HEK293 (cell line): ENCODE results near the gene IL15RA.

Experiments
- AEBP2 ChIP-seq: fragments of 450-650 bp; formaldehyde crosslinking; IDR thresholded peaks from 2 replicates; pipeline ENCODE4 v1.5.1; 2016; ENCODE audit warnings: missing biosample characterization, missing genetic modification characterization, borderline replicate concordance
- GLI4 ChIP-seq: fragments of 450-650 bp; formaldehyde crosslinking; IDR thresholded peaks from 2 replicates; pipeline ENCODE4 v1.5.1; 2016; ENCODE audit warnings: missing biosample characterization, missing genetic modification characterization
- HOXA7 ChIP-seq: sonication (generic); formaldehyde crosslinking; IDR thresholded peaks from 2 replicates; pipeline ENCODE4 v1.8.1; 2022; ENCODE audit warnings: missing genetic modification reagents, borderline replicate concordance
- PBX3 ChIP-seq: sonication (generic); formaldehyde crosslinking; IDR thresholded peaks from 2 replicates; pipeline ENCODE4 v1.8.1; 2022; ENCODE audit warnings: mild to moderate bottlenecking, moderate library complexity, missing genetic modification reagents
- REST ChIP-seq: fragments of 450-650 bp; formaldehyde crosslinking; IDR thresholded peaks from 2 replicates; pipeline ENCODE4 v1.5.1; 2016; ENCODE audit warnings: missing biosample characterization, missing genetic modification characterization
- ZBTB17 ChIP-seq: fragments of 450-650 bp; formaldehyde crosslinking; IDR thresholded peaks from 2 replicates; pipeline ENCODE4 v1.5.1; 2016; ENCODE audit warnings: missing biosample characterization, missing genetic modification characterization
- ZNF184 ChIP-seq: fragments of 450-650 bp; IDR thresholded peaks from 2 replicates; pipeline ENCODE4 v1.5.1; 2018; ENCODE audit warnings: missing biosample characterization, mild to moderate bottlenecking, missing genetic modification characterization
- ZNF274 ChIP-seq, 2 experiments: fragments of 200-500 bp in 1 of 2; fragments of 450-650 bp in 1 of 2; sonication (Bioruptor generic) in 1 of 2; formaldehyde crosslinking in 1 of 2; IDR thresholded peaks; 2 replicates each; pipeline versions ENCODE4 v1.5.1 to v1.6.1; 2014 to 2016; ENCODE audit warnings: borderline replicate concordance in 1 of 2, inconsistent platforms in 1 of 2, low read length in 1 of 2, missing biosample characterization in 1 of 2, missing genetic modification characterization in 1 of 2

- TF ChIP-seq ZBTB17 (no peak), PBX3 (CRISPR knock-in tag) (no peak), ZNF274 (IDR thresholded peaks at IDR 0.05; ENCODE audit: low read length) (no peak), ZNF274 (tag by site-specific recombination; IDR thresholded peaks at IDR 0.05; ENCODE audit: borderline replicate concordance) (no peak), ZNF184 (tag by site-specific recombination) (no peak), GLI4 (no peak), REST (tag by site-specific recombination) (no peak), HOXA7 (CRISPR knock-in tag) (no peak), AEBP2 (tag by site-specific recombination) (no peak)
Measured at GRCh38 chr10:6022660-6023059, 45.3 kb upstream of the IL15RA start.
